Measurements from ENCODE around the gene SRCAP.

The SRCAP gene

GRCh38 chr16:30698816-30699614, at the start of gene SRCAP:
SRCAP (plus strand) TSS chr16:30699171; CDS start chr16:30700825, 1,654 bp downstream.
- peak; percentile 87 for DNase-seq

GRCh38 chr16:30649725-30650368, 49.1 kb upstream of the SRCAP start:
- DNase-seq = peak; percentile 50

GRCh38 chr16:30650369-30651123, 48.4 kb upstream of the SRCAP start, which contains the start of gene PRR14:
PRR14 (plus strand) TSS chr16:30650960; CDS start chr16:30651646, 686 bp downstream.
- peak; percentile 100 for DNase-seq

- peak; percentile 67 for DNase-seq
These were observed 47.6 kb upstream of the SRCAP start for GRCh38 chr16:30651124-30652004.

- DNase-seq = no peak
These were observed 47.0 kb upstream of the SRCAP start for GRCh38 chr16:30652005-30652296.

GRCh38 chr16:30652718-30653117, 46.3 kb upstream of the SRCAP start:
- no peak for DNase-seq

- DNase-seq = no peak
These were observed 44.1 kb upstream of the SRCAP start for GRCh38 chr16:30654856-30655255.

GRCh38 chr16:30655815-30656347, 43.1 kb upstream of the SRCAP start:
- DNase-seq = no peak

- DNase-seq = no peak
These were observed 42.6 kb upstream of the SRCAP start for GRCh38 chr16:30656388-30656787.

GRCh38 chr16:30656974-30657865, 41.8 kb upstream of the SRCAP start:
- DNase-seq = no peak

- DNase-seq = peak; percentile 100
These were observed 40.9 kb upstream of the SRCAP start, which contains the start of gene FBRS for GRCh38 chr16:30657866-30658730. FBRS (plus strand) TSS chr16:30658431; CDS start chr16:30659519, 1,088 bp downstream.

GRCh38 chr16:30658731-30659506, 40.1 kb upstream of the SRCAP start:
- peak; percentile 98 for DNase-seq

GRCh38 chr16:30659507-30660423, 39.2 kb upstream of the SRCAP start:
- peak; percentile 63 for DNase-seq

GRCh38 chr16:30660424-30661261, 38.3 kb upstream of the SRCAP start:
- DNase-seq = no peak

- no peak for DNase-seq
These were observed 36.5 kb upstream of the SRCAP start for GRCh38 chr16:30662449-30662848.

GRCh38 chr16:30663038-30663437, 35.9 kb upstream of the SRCAP start:
- DNase-seq = no peak

GRCh38 chr16:30663820-30664219, 35.2 kb upstream of the SRCAP start:
- DNase-seq = no peak

All from right hindlimb (tissue), 1 donor.